Measurements from ENCODE around the gene PLCH2.

DNA sequence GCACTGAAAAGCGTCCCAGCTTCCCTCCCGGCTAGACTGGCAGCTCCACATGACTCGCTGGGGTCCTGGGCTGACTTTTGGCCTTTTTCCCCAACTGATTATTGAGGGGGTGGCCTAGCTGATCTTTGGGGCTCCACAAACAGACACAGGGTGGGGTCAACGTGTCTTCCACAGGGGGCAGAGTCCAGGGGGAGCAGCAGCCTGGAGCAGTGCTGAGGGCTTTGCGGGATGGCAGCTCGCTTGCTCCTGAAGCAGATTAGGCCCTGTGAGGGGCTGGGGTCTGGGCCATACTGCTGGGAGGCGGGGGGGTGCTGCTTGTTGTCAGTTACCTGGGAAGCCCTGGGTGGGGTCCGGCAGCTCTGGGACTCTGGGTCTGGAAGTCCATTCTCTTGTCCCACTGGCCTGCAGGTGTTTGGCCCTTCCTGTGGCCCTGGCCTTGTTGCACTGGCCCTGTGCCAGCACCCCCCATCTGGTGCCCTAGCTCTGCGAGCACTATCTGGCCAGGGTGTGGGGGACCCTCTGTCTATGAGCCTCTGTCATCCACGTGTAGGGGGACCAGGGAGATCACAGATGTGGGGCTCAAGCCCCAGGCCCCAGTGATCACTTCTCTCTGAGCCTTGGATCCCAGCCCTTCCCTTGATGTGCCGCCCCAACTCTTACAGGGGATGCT, 66.3 kb downstream of the PLCH2 start:
- TF ChIP-seq, protein P1, sequence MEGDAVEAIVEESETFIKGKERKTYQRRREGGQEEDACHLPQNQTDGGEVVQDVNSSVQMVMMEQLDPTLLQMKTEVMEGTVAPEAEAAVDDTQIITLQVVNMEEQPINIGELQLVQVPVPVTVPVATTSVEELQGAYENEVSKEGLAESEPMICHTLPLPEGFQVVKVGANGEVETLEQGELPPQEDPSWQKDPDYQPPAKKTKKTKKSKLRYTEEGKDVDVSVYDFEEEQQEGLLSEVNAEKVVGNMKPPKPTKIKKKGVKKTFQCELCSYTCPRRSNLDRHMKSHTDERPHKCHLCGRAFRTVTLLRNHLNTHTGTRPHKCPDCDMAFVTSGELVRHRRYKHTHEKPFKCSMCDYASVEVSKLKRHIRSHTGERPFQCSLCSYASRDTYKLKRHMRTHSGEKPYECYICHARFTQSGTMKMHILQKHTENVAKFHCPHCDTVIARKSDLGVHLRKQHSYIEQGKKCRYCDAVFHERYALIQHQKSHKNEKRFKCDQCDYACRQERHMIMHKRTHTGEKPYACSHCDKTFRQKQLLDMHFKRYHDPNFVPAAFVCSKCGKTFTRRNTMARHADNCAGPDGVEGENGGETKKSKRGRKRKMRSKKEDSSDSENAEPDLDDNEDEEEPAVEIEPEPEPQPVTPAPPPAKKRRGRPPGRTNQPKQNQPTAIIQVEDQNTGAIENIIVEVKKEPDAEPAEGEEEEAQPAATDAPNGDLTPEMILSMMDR (IDR thresholded peaks at IDR 0.05): no peak
- TF ChIP-seq POLR2A (IDR thresholded peaks at IDR 0.05): no peak

Measured in body of pancreas (tissue), 4 donors.